HG02610 (cell line): ENCODE data around the gene PLCL2.

Experiments
- ATAC-seq: cut with Tn5 transposase; IDR thresholded peaks from one replicate; pipeline ENCODE4 v1.9.1; 2021; ENCODE audit warnings: mild to moderate bottlenecking, moderate library complexity; ENCODE audit not compliant: unreplicated experiment

The PLCL2 gene

GRCh38 chr3:16912400-16913263, 27.9 kb downstream of the PLCL2 start:
- peak; percentile 93 for ATAC-seq

- ATAC-seq: peak; percentile 5
Measured at GRCh38 chr3:16913264-16913580, 28.5 kb downstream of the PLCL2 start.

DNA sequence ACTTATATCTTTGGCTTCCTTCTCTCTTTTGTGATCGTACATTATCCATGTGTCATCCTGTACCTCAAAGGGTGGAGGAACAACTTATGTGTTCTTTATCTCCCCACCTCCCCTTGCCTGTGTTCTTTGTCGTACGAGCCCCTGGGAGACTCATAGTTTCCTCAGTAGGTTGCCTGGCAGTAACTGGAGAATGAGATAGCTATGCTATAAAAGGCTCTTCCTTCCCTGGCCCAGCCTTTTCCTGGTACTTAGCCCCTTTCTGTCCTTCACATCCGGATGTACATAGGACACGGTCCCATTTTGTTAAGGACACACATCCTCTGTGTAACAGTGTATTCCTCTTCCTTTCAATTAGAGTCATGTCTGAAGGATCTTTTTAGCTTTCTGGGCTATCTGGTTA, 32.1 kb downstream of the PLCL2 start:
- no peak for ATAC-seq

- peak; percentile 39 for ATAC-seq
Measured at GRCh38 chr3:16917256-16917935, 32.6 kb downstream of the PLCL2 start.

DNA sequence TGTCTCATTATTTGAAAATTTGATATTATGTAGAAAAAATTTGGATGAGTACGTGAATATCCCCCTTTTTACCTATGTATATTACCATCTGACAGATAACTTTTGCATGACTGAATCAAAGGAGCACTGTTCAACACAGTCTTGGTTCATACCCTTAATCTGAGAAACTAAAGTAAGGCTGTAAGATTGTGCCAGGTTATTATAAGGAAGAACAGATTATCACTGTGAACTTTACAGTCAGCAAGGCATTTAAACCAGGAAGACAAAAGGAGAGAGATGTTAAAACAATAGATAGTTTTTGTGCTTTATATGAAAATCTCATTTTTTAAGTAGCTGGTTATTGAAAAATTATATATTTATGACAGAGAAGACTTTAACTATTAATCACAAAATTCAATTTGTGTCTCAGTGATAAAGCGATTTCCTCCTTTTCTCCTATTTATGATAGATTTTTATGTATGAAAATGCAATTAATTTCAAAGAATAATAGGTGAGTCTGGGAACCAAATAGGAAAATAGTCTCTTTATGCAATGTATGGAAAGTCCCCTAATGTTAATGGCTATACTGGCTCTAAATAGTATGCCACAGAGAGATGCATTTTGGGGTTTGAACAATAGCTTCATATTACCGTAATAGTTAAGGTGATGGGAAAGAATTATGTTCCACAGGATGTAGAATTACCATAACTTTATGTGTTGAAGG, 33.4 kb downstream of the PLCL2 start:
- ATAC-seq: no peak

DNA sequence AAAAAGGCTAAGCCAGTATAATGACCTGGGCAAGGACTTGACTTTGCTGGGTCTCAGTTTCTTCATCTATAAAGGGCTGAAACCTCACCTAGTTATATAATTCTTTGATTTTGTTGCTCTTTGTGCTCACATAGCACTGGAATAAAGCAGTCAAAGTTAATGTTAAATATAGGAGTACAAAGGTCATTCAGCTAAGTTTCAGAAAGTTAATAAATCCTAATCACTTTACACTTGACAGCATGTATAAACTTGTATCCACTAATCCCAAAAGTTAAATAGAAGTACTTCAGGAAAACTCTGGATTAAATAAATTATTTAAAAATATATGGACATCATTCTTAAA, 33.9 kb downstream of the PLCL2 start:
- no peak for ATAC-seq

GRCh38 chr3:16923112-16923511, 38.4 kb downstream of the PLCL2 start:
- no peak for ATAC-seq

GRCh38 chr3:16927485-16927884, 42.7 kb downstream of the PLCL2 start:
- ATAC-seq: peak; percentile 42

DNA sequence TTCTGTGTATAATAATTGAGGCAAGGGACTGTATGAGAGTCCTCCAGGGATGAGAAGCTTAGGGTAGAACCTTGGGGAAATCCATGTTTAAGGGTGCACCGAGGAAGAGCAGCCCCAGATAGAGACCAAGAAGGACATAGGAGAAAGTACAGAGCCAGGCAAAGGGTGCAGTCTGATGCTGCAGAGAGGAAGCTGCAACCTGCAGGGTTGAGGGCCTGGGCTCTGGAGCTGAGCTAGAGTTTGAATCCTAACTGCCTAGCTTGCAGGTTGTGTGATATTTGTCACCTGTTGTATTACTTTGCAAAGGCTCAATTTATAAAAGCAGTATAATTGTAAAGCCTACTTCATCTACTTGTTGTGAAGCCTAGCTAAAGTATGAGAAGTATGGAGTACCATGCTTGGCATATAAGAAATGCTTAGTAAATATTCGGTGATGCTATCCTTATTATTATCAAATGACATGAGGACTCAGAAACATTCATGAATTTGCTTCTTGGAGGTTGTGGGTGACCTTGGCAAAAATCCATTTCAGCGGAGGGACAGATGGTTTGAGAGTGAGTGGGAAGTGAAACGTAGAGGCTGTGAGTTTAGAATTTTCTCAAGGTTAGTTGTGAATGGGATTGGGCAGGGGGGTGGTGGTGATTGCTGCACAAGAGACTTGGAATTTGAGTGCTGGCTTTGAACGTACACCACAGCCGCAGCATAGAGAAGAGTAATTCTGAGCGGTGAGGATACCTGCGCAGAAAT, 43.8 kb downstream of the PLCL2 start:
- peak; percentile 53 for ATAC-seq

DNA sequence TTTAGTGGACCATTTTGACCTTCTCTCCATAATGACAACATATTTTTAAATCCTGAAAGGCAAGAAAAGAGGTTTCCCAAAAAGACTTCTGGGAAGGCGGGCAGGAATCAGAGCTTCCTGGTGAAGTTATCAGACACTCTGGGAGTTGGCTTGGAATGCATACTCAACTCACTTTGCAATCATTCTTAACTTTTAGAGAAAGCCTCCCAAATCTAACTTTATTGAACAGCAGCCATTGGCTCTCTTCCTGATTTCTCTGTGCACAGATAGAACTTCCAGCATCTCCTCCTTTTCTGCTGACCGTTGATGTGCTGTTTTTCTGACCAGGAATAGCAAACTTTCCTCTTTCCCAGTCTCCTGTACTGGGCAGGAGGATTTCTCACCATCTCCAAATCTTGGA, 44.6 kb downstream of the PLCL2 start:
- ATAC-seq: no peak

- ATAC-seq: peak; percentile 48
Measured at GRCh38 chr3:16932877-16933276, 48.1 kb downstream of the PLCL2 start.

DNA sequence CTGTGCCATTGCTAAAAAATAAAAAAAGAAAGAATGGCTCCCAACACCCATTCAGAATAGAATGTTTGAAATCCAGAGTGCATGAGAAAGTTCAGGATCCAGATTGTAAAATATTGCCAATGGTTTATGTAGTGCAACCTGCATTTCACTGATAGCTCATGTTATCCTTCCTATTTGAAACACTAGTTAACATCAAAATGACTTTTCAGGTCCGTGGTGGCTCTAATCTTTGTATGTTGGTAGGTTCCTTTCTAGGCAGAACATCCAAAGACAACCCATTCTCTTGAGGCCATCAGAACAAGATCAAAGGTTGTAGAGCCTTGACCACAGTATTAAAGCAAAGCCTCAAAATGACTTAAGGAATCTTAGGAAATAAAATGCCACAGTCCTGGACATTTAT, 51.0 kb downstream of the PLCL2 start:
- ATAC-seq: no peak

GRCh38 chr3:16936233-16936632, 51.5 kb downstream of the PLCL2 start:
- no peak for ATAC-seq

- ATAC-seq: no peak
Measured at GRCh38 chr3:16936676-16937230, 52.0 kb downstream of the PLCL2 start.

GRCh38 chr3:16937326-16937845, 52.6 kb downstream of the PLCL2 start:
- no peak for ATAC-seq

GRCh38 chr3:16940769-16941700, 56.3 kb downstream of the PLCL2 start:
- no peak for ATAC-seq

DNA sequence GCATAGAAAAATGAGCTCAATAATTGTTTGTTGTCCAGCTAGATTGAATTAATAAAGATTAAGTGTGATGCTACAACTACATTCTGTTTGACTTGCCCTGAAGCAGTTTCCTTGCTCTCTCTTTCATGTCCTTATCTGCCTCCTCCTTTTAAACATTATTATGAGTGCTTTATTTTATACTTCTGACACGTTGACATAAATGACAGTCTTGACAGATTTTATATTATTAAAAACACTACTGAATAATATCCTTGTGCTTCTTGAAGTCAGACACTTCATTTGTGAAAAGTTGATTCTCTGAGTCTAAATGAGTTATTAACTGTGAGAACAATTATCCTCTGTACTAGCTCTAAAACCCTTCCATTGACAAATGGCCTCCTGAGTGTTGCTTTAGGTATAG, 58.2 kb downstream of the PLCL2 start:
- no peak for ATAC-seq

DNA sequence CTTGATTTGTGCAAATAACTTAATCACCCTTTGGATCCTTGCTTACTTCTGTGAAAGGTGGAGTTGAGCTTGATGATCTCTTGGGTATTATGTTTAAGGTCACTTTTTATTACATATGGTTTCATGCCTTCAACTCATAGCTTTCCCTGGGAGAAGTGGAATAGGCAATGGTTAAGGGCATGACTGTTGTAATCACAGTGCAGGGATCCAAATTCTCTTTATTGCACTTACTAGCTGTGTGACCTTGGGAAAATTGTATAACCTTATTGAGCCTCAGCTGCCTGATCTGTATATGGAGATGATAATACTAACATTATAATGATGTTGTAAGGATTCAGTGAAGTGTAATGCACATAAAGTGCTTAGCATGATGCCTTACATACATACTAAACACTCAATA, 59.1 kb downstream of the PLCL2 start:
- ATAC-seq: no peak

DNA sequence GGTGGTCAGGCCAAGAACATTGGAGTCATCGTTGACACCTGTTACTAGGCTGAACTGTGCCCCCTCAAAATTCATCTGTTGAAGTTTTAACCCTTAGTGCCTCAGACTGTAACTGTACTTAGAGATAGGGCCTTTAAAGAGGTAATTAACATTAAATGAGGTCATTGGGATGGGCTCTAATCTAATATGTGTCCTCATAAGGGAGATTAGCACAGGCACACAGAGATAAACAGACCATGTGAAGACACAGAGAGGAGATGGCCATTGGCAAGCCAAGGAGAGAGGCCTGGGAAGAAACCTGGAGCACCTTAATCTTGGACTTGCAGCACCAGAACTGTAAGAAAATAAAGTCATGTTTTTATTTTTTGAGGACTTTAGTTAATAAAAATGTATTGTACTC, 59.6 kb downstream of the PLCL2 start:
- ATAC-seq: no peak

DNA sequence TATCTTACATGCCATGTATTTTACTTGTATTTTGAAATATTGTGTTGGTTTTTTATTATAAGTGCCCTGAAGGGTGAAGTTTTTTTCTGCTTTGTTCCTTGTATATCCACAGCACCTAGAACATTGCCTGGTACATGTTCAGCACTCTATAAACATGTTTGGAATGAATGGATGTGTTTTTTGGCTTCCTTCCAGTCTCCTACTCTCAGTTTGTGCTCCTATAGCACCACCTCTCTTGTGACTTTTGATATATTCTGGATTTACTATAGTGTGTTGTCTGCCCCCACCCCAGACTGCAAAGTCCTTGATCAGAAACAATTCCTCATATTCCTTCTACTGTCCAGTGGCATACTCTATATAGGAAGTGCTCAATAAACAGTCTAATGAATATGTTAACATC, 60.6 kb downstream of the PLCL2 start:
- ATAC-seq: no peak
